Measurements from ENCODE around the gene TWSG1. TPM values are rescaled to one million over a fixed set of nuclear protein-coding genes. Genes with fewer than 3 reads are reported as not detected.
"Not testable (repeated sequence)": the region's sequence is repeated elsewhere in the genome, so short reads cannot be mapped to it uniquely, and the experiment has no call there.

Gene TWSG1
- polyA plus RNA-seq, 1 experiment, result 328 TPM

GRCh38 chr18:9431296-9431695 is 96.7 kb downstream of the TWSG1 start:
- no peak for DNase-seq (ENCODE audit: low read depth, low spot score)
- H3K27ac ChIP-seq (ENCODE audit: low read depth, low read length), result no peak overlapping the region
- TF ChIP-seq CTCF (IDR thresholded peaks at IDR 0.05; ENCODE audit: low read depth, low read length), result no peak
- CTCF ChIA-PET, result interaction anchor here (0.7 kb wide), 1 partner anchor 10 kb away, joined by 3 read pairs; no protein-coding TSS in a partner anchor
- peaks cover 4% of the 10 kb centered on the region; the same call in 1 of the 2 replicates for H3K9me3 ChIP-seq (ENCODE audit: control insufficient read depth, insufficient read depth, low read length)
- no peak overlapping the region for H3K4me3 ChIP-seq (ENCODE audit: low read depth, low read length)
- no peaks in the 10 kb centered on the region for H3K27me3 ChIP-seq (ENCODE audit: control insufficient read depth, insufficient read depth, low read length)
- POLR2A ChIA-PET, result no interaction called here

- H3K27me3 ChIP-seq (ENCODE audit: control insufficient read depth, insufficient read depth, low read length); DNase-seq (ENCODE audit: low read depth, low spot score); H3K27ac ChIP-seq (ENCODE audit: low read depth, low read length); H3K9me3 ChIP-seq (ENCODE audit: control insufficient read depth, insufficient read depth, low read length); POLR2A ChIA-PET; H3K4me3 ChIP-seq (ENCODE audit: low read depth, low read length): not testable (repeated sequence)
- CTCF ChIA-PET, result interaction anchor here (0.7 kb wide), 1 partner anchor 116 kb away, joined by 3 read pairs; no protein-coding TSS in a partner anchor
Observed at GRCh38 chr18:9433122-9433521, 98.5 kb downstream of the TWSG1 start.

GRCh38 chr18:9433671-9434121 is 99.1 kb downstream of the TWSG1 start:
- H3K9me3 ChIP-seq (ENCODE audit: control insufficient read depth, insufficient read depth, low read length), result peaks cover 4% of the 10 kb centered on the region; the same call in 1 of the 2 replicates
- ChIA-PET POLR2A (no interaction called here), CTCF (no interaction called here)
- no peak overlapping the region for H3K27ac ChIP-seq (ENCODE audit: low read depth, low read length)
- no peak for TF ChIP-seq CTCF (IDR thresholded peaks at IDR 0.05; ENCODE audit: low read depth, low read length)
- H3K4me3 ChIP-seq (ENCODE audit: low read depth, low read length), result no peak overlapping the region
- no peak for DNase-seq (ENCODE audit: low read depth, low spot score)
- no peaks in the 10 kb centered on the region for H3K27me3 ChIP-seq (ENCODE audit: control insufficient read depth, insufficient read depth, low read length)

GRCh38 chr18:9434122-9434701 is 99.6 kb downstream of the TWSG1 start:
- H3K27me3 ChIP-seq (ENCODE audit: control insufficient read depth, insufficient read depth, low read length), result no peaks in the 10 kb centered on the region
- DNase-seq (ENCODE audit: low read depth, low spot score), result no peak
- TF ChIP-seq CTCF (IDR thresholded peaks at IDR 0.05; ENCODE audit: low read depth, low read length), result no peak
- ChIA-PET POLR2A (no interaction called here), CTCF (no interaction called here)
- H3K9me3 ChIP-seq (ENCODE audit: control insufficient read depth, insufficient read depth, low read length), result peaks cover 4% of the 10 kb centered on the region; the same call in 1 of the 2 replicates
- no peak overlapping the region for H3K4me3 ChIP-seq (ENCODE audit: low read depth, low read length)
- peak overlapping the region; percentile 21 for H3K27ac ChIP-seq (ENCODE audit: low read depth, low read length)

GRCh38 chr18:9435041-9435440 is 100.5 kb downstream of the TWSG1 start:
- H3K27ac ChIP-seq (ENCODE audit: low read depth, low read length), result no peak overlapping the region
- DNase-seq (ENCODE audit: low read depth, low spot score), result no peak
- no peaks in the 10 kb centered on the region for H3K27me3 ChIP-seq (ENCODE audit: control insufficient read depth, insufficient read depth, low read length)
- no peak overlapping the region for H3K4me3 ChIP-seq (ENCODE audit: low read depth, low read length)
- H3K9me3 ChIP-seq (ENCODE audit: control insufficient read depth, insufficient read depth, low read length), result peaks cover 4% of the 10 kb centered on the region; the same call in 1 of the 2 replicates
- CTCF ChIA-PET, result no interaction called here
- POLR2A ChIA-PET, result no interaction called here
- no peak for TF ChIP-seq CTCF (IDR thresholded peaks at IDR 0.05; ENCODE audit: low read depth, low read length)
